ENCODE data around the gene PAM16. TPM values are rescaled to one million over a fixed set of nuclear protein-coding genes. Genes with fewer than 3 reads are reported as not detected.

PAM16 gene
- total and polyA plus RNA-seq, 9 of the 15 experiments (the other 6 are each of a cell fraction or from before 2014, with no cell fraction given), result 38.7 to 273 (median 79.3) TPM

DNA sequence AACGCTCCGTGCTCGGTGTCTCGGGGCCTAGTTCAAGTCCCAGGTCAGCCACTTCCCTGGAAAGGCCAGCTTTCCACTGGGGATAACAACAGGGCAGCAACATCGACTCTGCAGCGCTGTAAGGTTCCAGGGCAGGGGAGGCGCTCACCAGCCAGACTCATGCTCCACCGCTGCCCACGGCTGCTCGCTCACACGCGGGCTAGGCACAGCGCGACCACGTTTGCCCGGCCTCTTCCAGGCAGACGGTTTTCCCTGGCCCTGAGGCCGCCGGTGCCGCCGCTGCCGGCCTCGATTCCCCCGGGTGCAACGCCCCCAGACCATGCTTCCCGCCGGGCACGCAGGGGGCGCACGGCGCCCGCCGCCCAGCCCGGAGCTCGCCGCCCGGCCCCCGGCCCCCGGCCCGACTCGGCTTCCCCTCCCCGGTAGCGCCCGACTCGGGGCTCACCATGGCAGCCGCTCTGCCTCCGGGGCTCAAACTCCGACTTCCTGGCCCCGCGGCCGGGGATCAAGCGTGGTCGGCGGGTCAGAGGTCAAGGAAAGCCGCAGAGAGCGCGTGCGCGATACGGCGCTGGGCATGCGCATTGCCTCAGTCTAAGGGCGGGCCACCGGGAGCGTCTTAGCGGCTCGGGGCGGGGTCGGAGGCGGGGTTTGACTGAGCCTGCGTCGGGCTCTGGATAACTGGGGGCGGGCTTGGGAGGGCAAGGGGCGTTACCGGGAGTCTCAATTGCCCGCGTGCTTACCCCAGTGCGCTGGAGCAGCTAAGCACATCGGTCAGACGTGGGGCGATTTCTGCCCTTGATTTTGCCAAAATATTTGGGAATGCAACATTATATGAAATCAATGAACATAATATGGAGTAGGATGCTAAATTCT is at the start of gene PAM16 (continued):
- TF ChIP-seq, protein P1, sequence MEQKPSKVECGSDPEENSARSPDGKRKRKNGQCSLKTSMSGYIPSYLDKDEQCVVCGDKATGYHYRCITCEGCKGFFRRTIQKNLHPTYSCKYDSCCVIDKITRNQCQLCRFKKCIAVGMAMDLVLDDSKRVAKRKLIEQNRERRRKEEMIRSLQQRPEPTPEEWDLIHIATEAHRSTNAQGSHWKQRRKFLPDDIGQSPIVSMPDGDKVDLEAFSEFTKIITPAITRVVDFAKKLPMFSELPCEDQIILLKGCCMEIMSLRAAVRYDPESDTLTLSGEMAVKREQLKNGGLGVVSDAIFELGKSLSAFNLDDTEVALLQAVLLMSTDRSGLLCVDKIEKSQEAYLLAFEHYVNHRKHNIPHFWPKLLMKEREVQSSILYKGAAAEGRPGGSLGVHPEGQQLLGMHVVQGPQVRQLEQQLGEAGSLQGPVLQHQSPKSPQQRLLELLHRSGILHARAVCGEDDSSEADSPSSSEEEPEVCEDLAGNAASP (IDR thresholded peaks at IDR 0.05), result no peak
- no peak for TF ChIP-seq FUS (optimal IDR thresholded peaks at IDR 0.05; ENCODE audit: low read depth, low read length)
- no peak for TF ChIP-seq RBM39 (optimal IDR thresholded peaks at IDR 0.05; ENCODE audit: low read depth, low read length)
- no peak for TF ChIP-seq MED1 (CRISPR knock-in tag; IDR thresholded peaks at IDR 0.05; ENCODE audit: borderline replicate concordance)
- TF ChIP-seq LARP7 (IDR thresholded peaks at IDR 0.05), result no peak
- TF ChIP-seq POLR2AphosphoS5 (IDR thresholded peaks at IDR 0.05; ENCODE audit: control insufficient read depth, insufficient read depth, low read depth, low read length), result peak; percentile 78
- TF ChIP-seq ZZZ3 (IDR thresholded peaks at IDR 0.05), result no peak
- no peak for TF ChIP-seq NCOA4 (IDR thresholded peaks at IDR 0.05; ENCODE audit: partially characterized antibody)
- TF ChIP-seq XRCC4 (IDR thresholded peaks at IDR 0.05; ENCODE audit: extremely low read depth, insufficient read depth, insufficient read length), result no peak
- TF ChIP-seq KDM2B (CRISPR knock-in tag; IDR thresholded peaks at IDR 0.05), result no peak
- TF ChIP-seq ZNF511 (CRISPR knock-in tag; IDR thresholded peaks at IDR 0.05), result no peak
- no peak for TF ChIP-seq ATF3 (IDR thresholded peaks at IDR 0.05)
- TF ChIP-seq ATF3 (CRISPR knock-in tag; conservative IDR thresholded peaks at IDR 0.05), result no peak
- TF ChIP-seq, protein P2, sequence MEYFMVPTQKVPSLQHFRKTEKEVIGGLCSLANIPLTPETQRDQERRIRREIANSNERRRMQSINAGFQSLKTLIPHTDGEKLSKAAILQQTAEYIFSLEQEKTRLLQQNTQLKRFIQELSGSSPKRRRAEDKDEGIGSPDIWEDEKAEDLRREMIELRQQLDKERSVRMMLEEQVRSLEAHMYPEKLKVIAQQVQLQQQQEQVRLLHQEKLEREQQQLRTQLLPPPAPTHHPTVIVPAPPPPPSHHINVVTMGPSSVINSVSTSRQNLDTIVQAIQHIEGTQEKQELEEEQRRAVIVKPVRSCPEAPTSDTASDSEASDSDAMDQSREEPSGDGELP (CRISPR knock-in tag; IDR thresholded peaks at IDR 0.05; ENCODE audit: borderline replicate concordance), result peak; percentile 61
- TF ChIP-seq, protein P3, sequence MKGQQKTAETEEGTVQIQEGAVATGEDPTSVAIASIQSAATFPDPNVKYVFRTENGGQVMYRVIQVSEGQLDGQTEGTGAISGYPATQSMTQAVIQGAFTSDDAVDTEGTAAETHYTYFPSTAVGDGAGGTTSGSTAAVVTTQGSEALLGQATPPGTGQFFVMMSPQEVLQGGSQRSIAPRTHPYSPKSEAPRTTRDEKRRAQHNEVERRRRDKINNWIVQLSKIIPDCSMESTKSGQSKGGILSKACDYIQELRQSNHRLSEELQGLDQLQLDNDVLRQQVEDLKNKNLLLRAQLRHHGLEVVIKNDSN (CRISPR knock-in tag; IDR thresholded peaks at IDR 0.05), result no peak
- TF ChIP-seq, protein P4, sequence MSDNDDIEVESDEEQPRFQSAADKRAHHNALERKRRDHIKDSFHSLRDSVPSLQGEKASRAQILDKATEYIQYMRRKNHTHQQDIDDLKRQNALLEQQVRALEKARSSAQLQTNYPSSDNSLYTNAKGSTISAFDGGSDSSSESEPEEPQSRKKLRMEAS (CRISPR knock-in tag; IDR thresholded peaks at IDR 0.05), result peak; percentile 57
- TF ChIP-seq HDAC2 (IDR thresholded peaks at IDR 0.05), result 0 out of 2 replicates have a peak, but pooled peaks have one; percentile 40
- peak; percentile 92 for TF ChIP-seq ZNF184 (CRISPR knock-in tag; IDR thresholded peaks at IDR 0.05)
- TF ChIP-seq ERF (CRISPR knock-in tag; IDR thresholded peaks at IDR 0.05), result peak; percentile 37; the same call in 1 of the 2 replicates
- no peak for TF ChIP-seq RNF2 (IDR thresholded peaks at IDR 0.05)
- no peak for TF ChIP-seq ARID1B (IDR thresholded peaks at IDR 0.05)
- TF ChIP-seq TCF7 (IDR thresholded peaks at IDR 0.05; ENCODE audit: borderline replicate concordance), result no peak
- TF ChIP-seq SP2 (IDR thresholded peaks at IDR 0.05; ENCODE audit: extremely low read depth, low read depth, low read length, poor library complexity, severe bottlenecking), result no peak
- TF ChIP-seq ZNF12 (CRISPR knock-in tag; IDR thresholded peaks at IDR 0.05), result no peak

All from K562 (cell line).